Loucy (cell line): Measurements from ENCODE around the gene IGSF9B.

ENCODE experiments used
- H2AFZ ChIP-seq: fragments of 200-600 bp; sonication (generic); 2 replicates; pipeline ENCODE4 v1.6.0; 2016; ENCODE audit warnings: antibody characterized with exemption, mild to moderate bottlenecking, low read length, moderate library complexity
- H3F3A ChIP-seq: fragments of 200-600 bp; 2 replicates; pipeline ENCODE4 v1.6.0; 2016; ENCODE audit warnings: antibody characterized with exemption, low read depth, mild to moderate bottlenecking
- H3K27me3 ChIP-seq: fragments of 200-600 bp; sonication (generic); 2 replicates; pipeline ENCODE4 v1.6.1; 2014; ENCODE audit warnings: low read length, mild to moderate bottlenecking; ENCODE audit not compliant: insufficient read depth, poor library complexity, severe bottlenecking
- H3K36me3 ChIP-seq: fragments of 200-600 bp; sonication (generic); 2 replicates; pipeline ENCODE4 v1.6.1; 2016; ENCODE audit warnings: low read length; ENCODE audit not compliant: insufficient read depth
- H3K4me1 ChIP-seq: fragments of 200-600 bp; sonication (generic); 2 replicates; pipeline ENCODE4 v1.5.1; 2014; ENCODE audit warnings: low read length, mild to moderate bottlenecking; ENCODE audit not compliant: insufficient read depth, poor library complexity, severe bottlenecking
- H3K4me2 ChIP-seq: fragments of 200-600 bp; sonication (generic); 2 replicates; pipeline ENCODE4 v1.6.0; 2014; ENCODE audit warnings: antibody characterized with exemption, low read length, low read depth, mild to moderate bottlenecking; ENCODE audit not compliant: poor library complexity, severe bottlenecking
- H3K4me3 ChIP-seq: fragments of 200-600 bp; sonication (generic); 2 replicates; pipeline ENCODE4 v1.5.1; 2014; ENCODE audit warnings: low read length, mild to moderate bottlenecking, mixed read lengths; ENCODE audit not compliant: poor library complexity, severe bottlenecking
- H3K79me2 ChIP-seq: fragments of 200-600 bp; sonication (generic); 2 replicates; pipeline ENCODE4 v1.6.1; 2014; ENCODE audit warnings: low read length; ENCODE audit not compliant: insufficient read depth
- H3K9ac ChIP-seq: fragments of 200-600 bp; sonication (generic); 2 replicates; pipeline ENCODE4 v1.6.0; 2014; ENCODE audit warnings: mild to moderate bottlenecking, low read depth, low read length, moderate library complexity; ENCODE audit not compliant: poor library complexity, severe bottlenecking
- H3K9me2 ChIP-seq: fragments of 200-600 bp; sonication (generic); replicated peaks from 2 replicates; pipeline ENCODE4 v1.6.1; 2016; ENCODE audit warnings: low read depth, low read length, mixed read lengths
- H3K9me3 ChIP-seq: fragments of 200-600 bp; sonication (generic); 2 replicates; pipeline ENCODE4 v1.6.1; 2014; ENCODE audit warnings: mild to moderate bottlenecking, antibody characterized with exemption, low read length, low read depth; ENCODE audit not compliant: insufficient read depth
- H4K20me1 ChIP-seq: fragments of 200-600 bp; sonication (generic); 2 replicates; pipeline ENCODE4 v1.6.0; 2014; ENCODE audit warnings: antibody characterized with exemption, low read length, mild to moderate bottlenecking; ENCODE audit not compliant: insufficient read depth, poor library complexity, severe bottlenecking
- CTCF ChIP-seq: fragments of 200-600 bp; sonication (generic); conservative IDR thresholded peaks from 2 replicates; pipeline ENCODE4 v1.5.1; 2014; ENCODE audit warnings: mild to moderate bottlenecking, antibody characterized with exemption, low read length
- EZH2phosphoT487 ChIP-seq: fragments of 200-600 bp; IDR thresholded peaks from 2 replicates; pipeline ENCODE4 v1.6.1; 2018; ENCODE audit warnings: antibody characterized with exemption, mild to moderate bottlenecking, moderate library complexity, borderline replicate concordance

IGSF9B gene

DNA sequence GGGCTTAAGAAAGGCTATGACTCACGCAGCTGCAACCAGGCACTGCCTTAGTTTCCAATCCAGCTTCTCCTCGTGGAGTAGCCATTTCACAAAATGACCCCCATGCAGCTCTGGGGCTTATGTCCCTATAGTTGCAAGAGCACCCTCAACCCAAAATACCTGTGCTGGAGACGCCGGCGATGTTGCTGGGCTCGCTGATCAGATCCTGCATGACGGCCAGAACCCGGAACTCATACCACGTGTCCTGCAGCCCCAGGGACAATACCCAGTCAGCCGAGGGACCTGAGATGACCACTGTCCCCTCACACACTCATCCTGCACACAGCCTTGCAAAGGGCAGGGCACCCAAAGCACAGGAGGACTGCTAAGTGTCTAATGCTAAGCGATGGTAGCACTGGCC, 32.1 kb downstream of the IGSF9B start:
- Histone ChIP-seq H3K27me3 (no peaks in the 10 kb centered on the region), H3K4me3 (no peak overlapping the region), H3F3A (no peaks in the 10 kb centered on the region), H3K4me1 (peaks cover 9% of the 10 kb centered on the region), H4K20me1 (no peaks in the 10 kb centered on the region), H3K9ac (no peak overlapping the region), H3K79me2 (no peaks in the 10 kb centered on the region), H2AFZ (no peak overlapping the region), H3K9me3 (no peaks in the 10 kb centered on the region), H3K4me2 (no peak overlapping the region), H3K9me2 (no peaks in the 10 kb centered on the region), H3K36me3 (no peaks in the 10 kb centered on the region)
- TF ChIP-seq EZH2phosphoT487 (no peak), CTCF (no peak)

DNA sequence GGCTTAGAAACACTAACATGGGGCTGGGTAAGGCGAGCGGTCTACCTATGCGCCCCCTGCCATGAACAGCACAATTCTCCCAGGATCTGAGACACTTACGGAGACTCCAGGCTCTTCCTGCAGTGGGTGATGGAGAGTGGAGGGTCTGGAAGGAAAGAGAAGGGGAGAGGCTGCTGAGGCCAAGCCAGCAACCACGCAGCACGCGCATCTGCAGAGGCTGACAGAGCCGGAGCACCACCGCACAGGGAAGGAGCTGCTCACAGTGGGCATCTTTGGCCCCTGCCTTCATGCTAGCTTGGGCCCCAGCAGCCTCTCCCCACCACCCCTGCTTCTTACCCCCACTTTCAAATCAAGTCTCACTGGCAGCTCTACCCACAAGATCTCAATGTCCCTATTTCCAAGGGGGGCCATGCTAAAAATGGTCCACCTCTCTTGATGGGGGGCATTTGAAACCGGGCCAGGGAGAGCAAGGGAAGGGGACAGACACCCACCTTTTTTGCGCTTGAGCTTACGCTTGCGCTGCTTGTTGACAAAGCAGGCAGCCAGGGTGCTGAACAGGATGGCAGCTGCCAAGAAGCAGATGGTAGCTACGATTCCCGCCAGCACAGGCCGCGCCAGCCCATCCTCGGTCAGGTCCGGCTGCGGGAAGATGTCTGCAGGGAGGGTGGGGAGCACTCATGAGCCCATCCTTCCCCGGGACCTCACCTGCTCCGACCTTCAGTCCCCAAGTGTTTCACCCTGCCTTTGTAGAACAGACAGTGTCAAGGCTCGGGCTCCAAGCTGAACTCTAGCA, 34.5 kb downstream of the IGSF9B start:
- Histone ChIP-seq H3K4me1 (no peaks in the 10 kb centered on the region), H3K9me3 (no peaks in the 10 kb centered on the region), H2AFZ (no peak overlapping the region), H3K4me2 (no peak overlapping the region), H3K9me2 (no peaks in the 10 kb centered on the region), H3K9ac (no peak overlapping the region), H3K27me3 (no peaks in the 10 kb centered on the region), H3K79me2 (no peaks in the 10 kb centered on the region), H3K36me3 (no peaks in the 10 kb centered on the region), H3F3A (no peaks in the 10 kb centered on the region), H3K4me3 (no peak overlapping the region), H4K20me1 (no peaks in the 10 kb centered on the region)
- TF ChIP-seq EZH2phosphoT487 = no peak

DNA sequence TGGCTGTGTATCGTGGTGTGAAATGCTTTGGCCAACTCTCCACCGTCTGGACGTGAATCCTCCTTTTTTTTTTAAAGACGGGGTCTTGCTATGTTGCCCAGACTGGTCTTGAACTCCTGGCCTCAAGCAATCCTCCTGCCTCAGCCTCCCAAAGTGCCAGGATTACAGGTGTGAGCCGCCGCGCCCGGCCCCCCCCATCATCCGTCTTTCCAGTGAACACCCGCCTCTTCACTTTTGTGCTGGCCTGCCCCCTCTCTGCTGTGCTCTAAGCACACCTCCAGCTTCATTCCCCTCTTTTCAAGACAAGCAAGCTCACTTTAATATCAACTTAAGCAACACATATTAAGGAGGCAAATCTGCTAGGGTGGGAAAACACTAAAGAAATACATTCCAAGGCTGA, 35.3 kb downstream of the IGSF9B start:
- Histone ChIP-seq H3K9me3 (no peaks in the 10 kb centered on the region), H3K27me3 (no peaks in the 10 kb centered on the region), H3K4me1 (no peaks in the 10 kb centered on the region), H3K4me3 (no peak overlapping the region), H2AFZ (no peak overlapping the region), H3K9ac (no peak overlapping the region), H3K36me3 (no peaks in the 10 kb centered on the region), H3K4me2 (no peak overlapping the region), H3K79me2 (no peaks in the 10 kb centered on the region), H3F3A (no peaks in the 10 kb centered on the region), H3K9me2 (no peaks in the 10 kb centered on the region), H4K20me1 (no peaks in the 10 kb centered on the region)
- TF ChIP-seq CTCF = no peak
- TF ChIP-seq EZH2phosphoT487 = no peak

DNA sequence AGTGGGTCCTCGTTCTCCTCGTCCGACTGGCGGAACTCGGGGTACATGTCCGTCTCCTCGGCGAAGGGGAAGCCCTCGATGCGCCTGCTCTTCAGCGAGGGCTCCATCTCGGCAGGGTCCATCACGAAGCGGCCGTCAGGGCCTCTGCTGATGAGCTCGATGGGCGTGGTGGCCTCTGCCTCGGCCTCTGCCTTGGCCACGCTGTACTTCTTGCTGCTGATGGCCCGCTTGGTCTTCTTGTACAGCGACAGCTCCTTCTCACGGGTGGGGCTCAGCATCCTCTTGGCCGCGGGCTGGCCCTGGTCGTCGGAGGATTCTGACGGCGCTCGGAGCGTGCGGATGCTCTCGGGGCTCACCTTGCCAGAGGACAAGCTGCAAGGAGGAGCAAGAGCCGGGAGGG, 35.7 kb downstream of the IGSF9B start:
- Histone ChIP-seq H3F3A (no peaks in the 10 kb centered on the region), H3K4me2 (no peak overlapping the region), H3K4me3 (no peak overlapping the region), H4K20me1 (no peaks in the 10 kb centered on the region), H3K27me3 (no peaks in the 10 kb centered on the region), H3K4me1 (no peaks in the 10 kb centered on the region), H3K36me3 (no peaks in the 10 kb centered on the region), H3K9me3 (no peaks in the 10 kb centered on the region), H2AFZ (no peak overlapping the region), H3K9ac (no peak overlapping the region), H3K9me2 (no peaks in the 10 kb centered on the region), H3K79me2 (no peaks in the 10 kb centered on the region)
- TF ChIP-seq CTCF (no peak), EZH2phosphoT487 (no peak)
